Adrenal gland (tissue), 12 donors: ENCODE measurements around the gene CCDC116. TPM values are rescaled to one million over a fixed set of nuclear protein-coding genes. Genes with fewer than 3 reads are reported as not detected.
A peak's percentile ranks its signal among the peaks of the same experiment; 100 is the strongest.

Source experiments
- DNase-seq, 7 donors: peaks; one replicate each; pipeline ENCODE4 v3.0.0-alpha.2; 2019 to 2020
- H3K27ac ChIP-seq, 5 donors: fragments of 200-600 bp; sonication (generic) in 4 of 5; 1 replicate in 3 of 5; 2 replicates in 2 of 5; pipeline versions ENCODE4 v1.5.1 to v1.8.0; 2016 to 2020; ENCODE audit warnings: mild to moderate bottlenecking in 1 of 5
- H3K27me3 ChIP-seq: fragments of 200-600 bp; 2 replicates; pipeline ENCODE4 v1.8.0; 2021
- H3K36me3 ChIP-seq, 2 donors: fragments of 200-600 bp; replicated peaks in 1 of 2; 1 replicate in 1 of 2; 2 replicates in 1 of 2; pipeline versions ENCODE4 v1.5.1 to v1.8.0; 2018 to 2022
- H3K4me1 ChIP-seq, 2 donors: fragments of 200-600 bp; replicated peaks in 1 of 2; 1 replicate in 1 of 2; 2 replicates in 1 of 2; pipeline versions ENCODE4 v1.5.1 to v1.8.0; 2018 to 2021
- H3K4me3 ChIP-seq, 4 donors: fragments of 200-600 bp; sonication (generic) in 3 of 4; one replicate each; pipeline ENCODE4 v1.5.1; 2016 to 2018
- H3K9me3 ChIP-seq, 3 donors: fragments of 200-600 bp; sonication (generic) in 1 of 3; replicated peaks in 1 of 3; 1 replicate in 2 of 3; 2 replicates in 1 of 3; pipeline versions ENCODE4 v1.5.1 to v1.8.0; 2016 to 2021
- POLR2A ChIP-seq, 2 donors: fragments of 450-650 bp; IDR thresholded peaks; one replicate each; pipeline ENCODE4 v1.6.1; 2017; ENCODE audit warnings: antibody characterized with exemption in 2 of 2, mild to moderate bottlenecking in 2 of 2, moderate library complexity in 1 of 2
- WGBS, 4 donors: extraction: QIAGEN DNeasy Blood & Tissue Kit in 2 of 4; methylation state at CpG; one replicate each; pipeline versions ENCODE4 v1.1.5 to v1.1.7; 2013 to 2017; 5-methylcytosine and 5-hydroxymethylcytosine counted together
- intact Hi-C, 2 donors: fragments of 100-400 bp; cut with DNase I; formaldehyde crosslinking; loops; one replicate each; pipeline versions ENCODE4 v1.14.1 to v1.15.0; 2022 to 2023
- polyA plus RNA-seq, 3 donors: library from polyadenylated mRNA; stranded (reverse); fragments of 200-250 nt in 2 of 3; fragments of 350-450 nt in 1 of 3; fragmentation: Illumina TruSeq in 1 of 3; extraction: RNeasy Lipid Tissue Mini Kit (QIAGEN cat#74804) in 1 of 3; gene quantifications; one replicate each; pipeline ENCODE4 v1.2.3, GENCODE V29; 2013 to 2014
- total RNA-seq, 9 donors: library from RNA; depleted of rRNA in 4 of 9; stranded (reverse); fragments of >200 nt in 4 of 9; fragments of 120-200 nt in 1 of 9; fragmentation: NEBNext Ultra II Directional in 1 of 9; extraction: Animal tissue kit (Norgen Biotek cat#: 25700) in 1 of 9; gene quantifications; one replicate each; pipeline versions ENCODE4 v1.1.0 to v1.2.4, GENCODE V29; 2013 to 2023
- TF ChIP-seq, protein P1 (sequence below), 6 experiments: fragments of 450-650 bp in 4 of 6; fragments of 200-600 bp in 2 of 6; sonication (generic) in 1 of 6; IDR thresholded peaks; 1 replicate in 5 of 6; 2 replicates in 1 of 6; pipeline versions ENCODE4 v1.5.1 to v1.8.0; 2016 to 2021; ENCODE audit warnings: antibody characterized with exemption in 6 of 6, mild to moderate bottlenecking in 2 of 6, moderate library complexity in 1 of 6
- donor health status: healthy with polysubstance abuse.
- donor health status: Bipolar disorder and iron deficiency.
- donor health status: DM: yes; HTN: yes; CAD: no.
- donor health status: DM: no; HTN: no; CAD: no.
- donor health status: DM: no; HTN: no; CAD: no.
- donor health status: DM: yes; HTN: yes; CAD: no.

The CCDC116 gene
- total and polyA plus RNA-seq, 12 donors: 0.19 to 1.9 (median 0.35) TPM; not detected in 3

DNA sequence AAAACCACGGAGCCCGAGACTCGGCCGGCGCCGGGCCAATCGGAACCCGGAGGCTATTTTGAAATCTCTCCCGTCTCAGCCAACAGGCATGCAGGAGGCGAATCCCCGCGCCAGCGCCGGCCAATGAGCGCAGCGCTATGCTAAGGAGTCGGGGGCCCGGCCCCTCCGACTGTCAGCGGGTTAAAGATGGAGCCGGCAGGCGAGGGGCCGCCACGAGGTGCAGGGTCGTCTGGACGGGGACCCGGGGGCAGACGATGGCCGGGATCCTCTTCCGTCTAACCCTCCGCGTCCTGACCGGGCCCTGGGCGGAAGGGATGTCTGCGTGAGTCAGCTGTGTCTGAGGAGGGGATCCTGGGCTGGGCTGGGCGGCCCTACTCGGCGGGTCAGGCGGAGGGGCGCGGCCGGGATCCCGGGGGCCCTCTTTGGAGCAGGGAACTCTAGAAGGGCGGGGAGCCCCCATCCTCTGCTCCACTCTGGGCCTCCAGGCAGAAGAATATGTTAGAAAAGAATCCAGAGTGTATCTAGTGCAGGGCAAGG, 19.5 kb downstream of the CCDC116 start:
- intact Hi-C loops: no loop called here
- WGBS, 4 donors: 0 to 1% (median 0%) methylated on average over 3 to 44 of the region's 44 CpGs
- no peaks in the 10 kb centered on the region for H3K9me3 ChIP-seq
- H3K27me3 ChIP-seq: no peaks in the 10 kb centered on the region
- H3K27ac ChIP-seq: no peak overlapping the region
- no peaks in the 10 kb centered on the region for H3K36me3 ChIP-seq
- TF ChIP-seq, protein P1, sequence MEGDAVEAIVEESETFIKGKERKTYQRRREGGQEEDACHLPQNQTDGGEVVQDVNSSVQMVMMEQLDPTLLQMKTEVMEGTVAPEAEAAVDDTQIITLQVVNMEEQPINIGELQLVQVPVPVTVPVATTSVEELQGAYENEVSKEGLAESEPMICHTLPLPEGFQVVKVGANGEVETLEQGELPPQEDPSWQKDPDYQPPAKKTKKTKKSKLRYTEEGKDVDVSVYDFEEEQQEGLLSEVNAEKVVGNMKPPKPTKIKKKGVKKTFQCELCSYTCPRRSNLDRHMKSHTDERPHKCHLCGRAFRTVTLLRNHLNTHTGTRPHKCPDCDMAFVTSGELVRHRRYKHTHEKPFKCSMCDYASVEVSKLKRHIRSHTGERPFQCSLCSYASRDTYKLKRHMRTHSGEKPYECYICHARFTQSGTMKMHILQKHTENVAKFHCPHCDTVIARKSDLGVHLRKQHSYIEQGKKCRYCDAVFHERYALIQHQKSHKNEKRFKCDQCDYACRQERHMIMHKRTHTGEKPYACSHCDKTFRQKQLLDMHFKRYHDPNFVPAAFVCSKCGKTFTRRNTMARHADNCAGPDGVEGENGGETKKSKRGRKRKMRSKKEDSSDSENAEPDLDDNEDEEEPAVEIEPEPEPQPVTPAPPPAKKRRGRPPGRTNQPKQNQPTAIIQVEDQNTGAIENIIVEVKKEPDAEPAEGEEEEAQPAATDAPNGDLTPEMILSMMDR (IDR thresholded peaks at IDR 0.05): no peak
- TF ChIP-seq POLR2A (IDR thresholded peaks at IDR 0.05): no peak
- DNase-seq: peak; percentile 85 to 95 (median 88)
- peak overlapping the region in 2 of 4 donors; percentile 23 to 79 for H3K4me3 ChIP-seq
- H3K4me1 ChIP-seq: peaks cover 12 to 14% of the 10 kb centered on the region in 2 donors

DNA sequence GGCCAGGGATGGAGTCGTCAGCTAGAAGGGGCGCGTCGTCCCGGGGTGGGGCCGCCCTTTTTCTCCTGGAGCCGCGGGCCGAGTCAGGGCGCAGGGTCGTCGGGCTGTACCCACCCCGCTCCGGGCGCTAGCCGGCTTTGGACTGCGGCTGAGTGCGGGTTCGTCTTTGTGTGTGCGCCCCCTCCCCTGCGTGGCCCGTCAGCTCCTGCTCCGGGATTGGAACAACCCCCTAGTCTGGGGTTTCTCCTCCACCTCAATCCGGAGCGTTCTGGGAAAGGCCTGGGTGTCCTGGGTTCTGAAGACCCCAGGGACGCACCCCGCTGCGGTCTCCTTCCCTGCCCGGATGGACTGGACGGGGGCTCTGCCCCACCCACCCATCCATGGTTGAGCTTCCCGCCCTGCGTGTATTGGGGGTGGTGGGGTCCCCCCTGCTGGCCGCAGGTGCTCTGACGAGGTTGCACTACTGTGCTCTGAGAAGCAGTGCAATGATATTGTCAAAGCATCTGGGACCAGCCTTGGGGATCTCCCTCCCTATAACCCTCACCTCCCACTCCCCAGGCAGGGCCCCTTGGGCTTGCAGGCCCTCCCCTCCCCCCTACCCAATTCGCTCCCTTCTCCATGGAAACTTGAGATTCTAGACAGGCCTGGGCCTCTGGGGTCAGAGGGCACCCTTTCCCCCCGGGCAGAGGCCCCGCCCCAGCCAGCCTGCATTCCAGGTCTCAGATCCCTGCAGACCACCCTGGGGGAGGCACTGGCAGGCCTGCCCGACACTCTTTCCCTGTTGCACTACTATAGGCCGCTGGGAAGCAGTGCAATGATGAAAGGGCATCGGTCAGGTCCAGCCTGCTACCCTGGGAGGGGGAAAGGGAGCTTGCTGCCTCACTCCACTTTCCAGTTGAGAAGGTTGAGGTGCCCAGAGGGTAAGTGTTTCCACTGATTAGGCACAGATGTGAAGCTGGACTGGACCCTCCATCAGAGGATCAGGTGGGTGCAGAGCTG, 20.3 kb downstream of the CCDC116 start:
- Histone ChIP-seq H3K4me1 (peaks cover 12 to 14% of the 10 kb centered on the region in 2 donors), H3K9me3 (no peaks in the 10 kb centered on the region), H3K27me3 (no peaks in the 10 kb centered on the region), H3K4me3 (peak overlapping the region in 2 of 4 donors; percentile 23 to 79), H3K27ac (no peak overlapping the region), H3K36me3 (no peaks in the 10 kb centered on the region)
- no peak for DNase-seq
- 25 to 51% (median 33%) methylated on average over 11 to 40 of the region's 40 CpGs for WGBS, 4 donors
- intact Hi-C loops: no loop called here
- no peak for TF ChIP-seq POLR2A (IDR thresholded peaks at IDR 0.05)
- TF ChIP-seq, protein P1 (IDR thresholded peaks at IDR 0.05): no peak

DNA sequence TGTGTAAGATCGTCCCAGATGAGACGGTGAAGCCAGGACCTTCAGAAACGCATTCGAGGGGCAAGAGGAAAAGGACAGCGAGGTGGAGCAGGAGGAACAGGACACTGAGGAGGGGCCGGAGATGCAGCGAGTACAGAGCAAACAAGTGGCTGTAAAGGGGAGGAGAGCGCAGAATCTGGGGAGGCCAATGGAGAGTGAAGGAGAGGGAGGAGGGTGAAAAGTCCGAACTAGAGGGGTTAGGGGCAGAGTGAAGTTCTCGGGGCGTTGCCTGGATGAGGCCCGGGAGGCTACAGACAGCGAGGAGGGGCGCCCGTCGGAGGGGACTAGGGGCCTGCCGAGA, 24.4 kb downstream of the CCDC116 start:
- H3K4me1 ChIP-seq: peaks cover 6% of the 10 kb centered on the region in 2 donors
- intact Hi-C loops: no loop called here
- no peak overlapping the region for H3K4me3 ChIP-seq
- no peaks in the 10 kb centered on the region for H3K9me3 ChIP-seq
- H3K27me3 ChIP-seq: no peaks in the 10 kb centered on the region
- no peaks in the 10 kb centered on the region for H3K36me3 ChIP-seq
- no peak for DNase-seq
- TF ChIP-seq, protein P1 (IDR thresholded peaks at IDR 0.05): no peak
- TF ChIP-seq POLR2A (IDR thresholded peaks at IDR 0.05): no peak
- H3K27ac ChIP-seq: no peak overlapping the region
- WGBS, 4 donors: 30 to 38% (median 32%) methylated on average over 13 to 17 of the region's 17 CpGs

DNA sequence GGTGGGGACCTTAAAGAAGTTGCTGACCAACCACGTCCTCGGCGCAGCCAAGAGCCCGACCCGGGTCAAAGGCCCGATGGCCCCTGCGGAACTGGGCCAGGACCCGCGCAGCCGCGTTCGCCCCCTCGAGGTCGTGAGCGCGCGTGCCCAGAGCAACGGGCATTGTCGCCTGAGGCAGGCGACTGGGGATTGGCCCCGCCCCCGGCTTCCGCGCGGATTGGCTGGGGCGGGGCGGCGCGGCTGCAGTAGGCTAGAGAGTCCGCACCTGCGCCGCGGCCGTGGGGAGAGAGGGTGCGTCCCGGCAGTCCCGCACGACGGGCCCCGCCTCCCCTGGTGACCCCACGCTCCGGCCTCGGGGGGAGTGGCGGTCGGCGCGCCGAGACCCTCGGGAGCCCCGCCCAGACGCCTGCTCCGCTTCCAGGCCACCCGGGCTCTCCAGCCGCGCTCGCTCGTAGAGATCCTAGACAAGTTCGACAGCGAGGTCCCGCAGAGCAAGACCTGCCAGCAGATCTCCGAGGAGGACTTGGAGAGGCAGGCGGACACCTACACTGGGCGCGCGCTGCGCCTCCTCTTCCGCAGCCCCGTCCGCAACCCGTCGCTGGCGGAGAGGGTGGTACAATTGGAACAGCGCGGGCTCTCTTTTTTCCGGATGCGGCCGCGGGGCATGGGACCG, 24.9 kb downstream of the CCDC116 start:
- Histone ChIP-seq H3K4me1 (peaks cover 2 to 3% of the 10 kb centered on the region in 2 donors), H3K27ac (no peak overlapping the region), H3K9me3 (no peaks in the 10 kb centered on the region), H3K36me3 (no peaks in the 10 kb centered on the region), H3K27me3 (no peaks in the 10 kb centered on the region), H3K4me3 (peak overlapping the region in 2 of 4 donors; percentile 24 to 64)
- TF ChIP-seq, protein P1 (IDR thresholded peaks at IDR 0.05): peak in 2 of 6 experiments; percentile 23 to 24
- no peak for TF ChIP-seq POLR2A (IDR thresholded peaks at IDR 0.05)
- peak in 6 of 7 donors; percentile 58 to 68 (median 64) for DNase-seq
- intact Hi-C loops: no loop called here
- 0 to 1% (median 0%) methylated on average over 2 to 79 of the region's 79 CpGs for WGBS, 4 donors
